GM12865 (cell line): ENCODE results near the gene PROK2.

ENCODE experiments used
- DNase-seq: peaks from one replicate; pipeline ENCODE4 v3.0.0; 2010; ENCODE audit warnings: low read depth
- H3K4me3 ChIP-seq: 2 replicates; pipeline ENCODE4 v1.5.1; 2011; ENCODE audit warnings: mild to moderate bottlenecking, low read depth, low read length, control low read depth
- CTCF ChIP-seq: IDR thresholded peaks from 2 replicates; pipeline ENCODE4 v1.5.1; 2011; ENCODE audit warnings: low read length, control low read depth, low read depth, inconsistent platforms; ENCODE audit not compliant: insufficient read depth; ENCODE audit errors: missing control alignments

PROK2 gene

DNA sequence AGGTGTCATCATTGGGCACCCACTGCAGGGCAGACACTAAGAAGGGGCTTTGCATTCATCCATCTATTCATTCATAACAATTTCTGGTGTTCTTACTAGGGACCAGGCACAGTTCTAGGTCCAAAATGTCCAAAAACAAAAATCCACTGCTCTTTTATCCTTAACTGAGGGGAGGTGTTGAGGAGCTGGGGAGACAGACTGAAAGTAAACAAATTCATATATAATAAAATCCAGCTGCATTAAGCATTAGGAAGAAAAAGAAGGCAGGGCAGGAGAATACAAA lies 60.8 kb downstream of the PROK2 start:
- no peak for DNase-seq
- H3K4me3 ChIP-seq: no peak overlapping the region
- no peak for TF ChIP-seq CTCF

- peak; percentile 21 for DNase-seq
- no peak for TF ChIP-seq CTCF
- no peak overlapping the region for H3K4me3 ChIP-seq
Measured at GRCh38 chr3:71723452-71724170, 61.3 kb downstream of the PROK2 start.

- DNase-seq: no peak
- no peak for TF ChIP-seq CTCF
- no peak overlapping the region for H3K4me3 ChIP-seq
Measured at GRCh38 chr3:71722693-71723092, 62.3 kb downstream of the PROK2 start.
